Daoy (cell line): ENCODE data around the gene CBR1. TPM values are rescaled to one million over a fixed set of nuclear protein-coding genes. Genes with fewer than 3 reads are reported as not detected.

Experiments used
- DNase-seq: peaks from one replicate; pipeline ENCODE4 v3.0.0-alpha.2; 2015; ENCODE audit warnings: low read depth
- total RNA-seq: library from RNA; depleted of rRNA; stranded (reverse); fragments of >200 nt; shearing (Covaris generic); gene quantifications from 2 replicates; pipeline ENCODE4 v1.2.3, GENCODE V29; 2014; rRNA removed

Gene CBR1
- total RNA-seq, 1 experiment from 2014 or later, result 130 TPM

DNA sequence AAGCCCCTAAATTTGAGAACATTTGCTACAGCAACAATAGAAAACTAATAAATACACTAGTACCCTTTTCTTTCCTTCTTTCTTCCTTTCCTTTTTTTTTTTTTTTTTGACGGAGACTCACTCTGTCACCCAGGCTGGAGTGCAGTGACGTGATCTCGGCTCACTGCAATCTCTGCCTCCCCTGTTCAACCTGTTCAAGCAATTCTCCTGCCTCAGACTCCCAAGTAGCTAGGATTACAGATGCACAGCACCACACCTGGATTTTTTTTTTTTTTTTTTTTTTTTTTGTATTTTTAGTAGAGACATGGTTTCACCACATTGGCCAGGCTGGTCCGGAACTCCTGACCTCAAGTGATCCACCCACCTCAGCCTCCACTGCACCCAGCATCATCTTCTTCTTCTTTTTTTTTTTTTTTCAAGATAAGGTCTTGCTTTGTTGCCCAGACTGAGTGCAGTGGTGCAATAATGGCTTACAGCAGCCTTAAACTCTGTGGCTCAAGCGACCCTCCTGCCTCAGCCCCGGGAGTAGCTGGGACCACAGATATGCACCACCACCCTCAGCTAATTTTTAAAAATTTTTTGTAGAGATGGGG, 45.4 kb downstream of the CBR1 start:
- no peak for DNase-seq

DNA sequence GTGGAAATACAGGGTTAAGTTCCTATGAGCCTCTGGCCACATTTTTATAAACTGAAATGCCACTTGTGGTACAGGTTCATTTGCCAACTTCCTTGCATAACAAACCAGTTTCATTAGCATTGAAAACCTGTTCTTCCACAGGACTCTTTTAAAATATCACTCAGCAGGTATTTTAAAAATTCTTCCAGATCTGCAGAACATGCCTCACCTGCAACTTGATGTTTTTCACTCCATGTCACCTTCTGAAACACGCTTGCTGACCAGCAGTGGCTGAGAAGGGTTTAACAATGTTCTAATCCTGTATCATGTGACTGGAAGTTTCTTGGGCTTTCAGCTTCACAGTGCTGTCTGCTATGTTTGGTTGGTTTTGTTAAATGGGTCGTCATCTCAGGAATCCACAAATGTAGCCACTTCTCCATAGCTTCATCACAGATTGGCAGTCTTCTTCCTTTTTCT, 47.5 kb downstream of the CBR1 start:
- DNase-seq, result no peak

- DNase-seq, result no peak
These were observed 50.6 kb downstream of the CBR1 start for GRCh38 chr21:36120304-36120888.

Other genes with a start within 250 kb of the CBR1 start
- gene SETD4, start 9.5 kb upstream of the CBR1 start, total RNA-seq, result 25.8 and 28.2 TPM in 2 replicates
- gene CBR3, start 65.1 kb downstream of the CBR1 start, total RNA-seq, result 37.0 and 49.8 TPM in 2 replicates
- 1.8 and 3.3 TPM in 2 replicates for gene DOP1B, start 86.8 kb downstream of the CBR1 start, total RNA-seq